ENCODE results near the gene MRPL20.

DNA sequence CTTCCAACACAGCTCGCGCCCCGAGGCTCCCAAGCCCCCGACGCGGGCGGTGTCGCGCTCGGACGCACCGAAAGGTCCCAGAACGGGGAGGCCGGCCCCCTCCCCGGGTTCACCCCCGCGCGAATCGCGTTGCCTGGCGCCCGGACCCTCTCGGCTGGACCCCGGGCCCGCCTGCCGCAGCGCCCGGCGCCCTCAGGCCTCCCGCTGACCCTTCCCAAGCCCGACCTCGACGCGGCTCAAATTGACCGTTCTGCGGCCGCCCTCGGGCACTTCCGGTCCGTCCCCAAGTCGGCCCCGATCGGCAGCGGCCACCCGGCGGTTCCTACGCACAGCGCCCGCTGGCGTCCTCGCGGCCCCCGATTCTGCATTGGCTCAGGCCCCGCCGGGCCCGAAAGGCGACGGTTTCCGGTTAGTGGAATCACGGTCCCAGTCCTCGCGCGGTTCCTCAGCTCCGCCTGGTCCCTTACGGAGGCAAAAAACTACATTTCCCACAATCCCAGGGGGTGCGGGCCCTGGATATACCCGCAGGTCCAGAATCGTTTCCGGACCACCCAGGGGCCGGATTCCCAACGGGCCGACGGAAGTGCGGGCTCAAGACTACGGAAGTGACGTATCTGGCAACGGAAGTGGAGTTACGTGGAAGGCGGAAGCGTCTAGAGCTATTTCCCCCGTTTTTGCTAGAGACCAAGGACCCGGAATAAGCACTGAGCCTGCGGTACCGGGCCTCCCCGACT, 32.0 kb downstream of the MRPL20 start, which contains the start of gene AURKAIP1:
- TF ChIP-seq EZH2phosphoT487 (IDR thresholded peaks at IDR 0.05; ENCODE audit: borderline replicate concordance, low read depth) (no peak), JUND (IDR thresholded peaks at IDR 0.05) (no peak; the same call in 1 of the 2 replicates), REST (IDR thresholded peaks at IDR 0.05; ENCODE audit: low read depth, low read length) (peak; percentile 55; the same call in 1 of the 2 replicates), TCF12 (IDR thresholded peaks at IDR 0.05) (no peak), TAF1 (IDR thresholded peaks at IDR 0.05; ENCODE audit: borderline replicate concordance, low read depth, low read length) (peak; percentile 88), SIN3A (IDR thresholded peaks at IDR 0.05; ENCODE audit: borderline replicate concordance, low read depth, low read length) (peak; percentile 90), USF2 (IDR thresholded peaks at IDR 0.05; ENCODE audit: borderline replicate concordance, low read depth, low read length) (no peak)
- TF ChIP-seq, protein P1, sequence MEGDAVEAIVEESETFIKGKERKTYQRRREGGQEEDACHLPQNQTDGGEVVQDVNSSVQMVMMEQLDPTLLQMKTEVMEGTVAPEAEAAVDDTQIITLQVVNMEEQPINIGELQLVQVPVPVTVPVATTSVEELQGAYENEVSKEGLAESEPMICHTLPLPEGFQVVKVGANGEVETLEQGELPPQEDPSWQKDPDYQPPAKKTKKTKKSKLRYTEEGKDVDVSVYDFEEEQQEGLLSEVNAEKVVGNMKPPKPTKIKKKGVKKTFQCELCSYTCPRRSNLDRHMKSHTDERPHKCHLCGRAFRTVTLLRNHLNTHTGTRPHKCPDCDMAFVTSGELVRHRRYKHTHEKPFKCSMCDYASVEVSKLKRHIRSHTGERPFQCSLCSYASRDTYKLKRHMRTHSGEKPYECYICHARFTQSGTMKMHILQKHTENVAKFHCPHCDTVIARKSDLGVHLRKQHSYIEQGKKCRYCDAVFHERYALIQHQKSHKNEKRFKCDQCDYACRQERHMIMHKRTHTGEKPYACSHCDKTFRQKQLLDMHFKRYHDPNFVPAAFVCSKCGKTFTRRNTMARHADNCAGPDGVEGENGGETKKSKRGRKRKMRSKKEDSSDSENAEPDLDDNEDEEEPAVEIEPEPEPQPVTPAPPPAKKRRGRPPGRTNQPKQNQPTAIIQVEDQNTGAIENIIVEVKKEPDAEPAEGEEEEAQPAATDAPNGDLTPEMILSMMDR (IDR thresholded peaks at IDR 0.05), result peak; percentile 28

All from SK-N-SH (cell line).